ENCODE measurements around the gene HOXA2. TPM values are rescaled to one million over a fixed set of nuclear protein-coding genes. Genes with fewer than 3 reads are reported as not detected.
A peak's percentile ranks its signal among the peaks of the same experiment; 100 is the strongest.

The HOXA2 gene
- polyA plus RNA-seq, 6 donors from 2014 or later: not detected

- no peaks in the 10 kb centered on the region for H3K4me1 Mint-ChIP-seq
- DNase-seq: no peak
- peaks cover 9 to 17% (median 15%) of the 10 kb centered on the region in 3 donors for H3K27me3 Mint-ChIP-seq
- no peak for ATAC-seq (ENCODE audit: low read depth in 2 of 2)
- H3K9me3 Mint-ChIP-seq: no peaks in the 10 kb centered on the region
- no peak overlapping the region for H3K27ac Mint-ChIP-seq
- H3K4me3 Mint-ChIP-seq: no peak overlapping the region
- H3K36me3 Mint-ChIP-seq: no peaks in the 10 kb centered on the region
Observed at GRCh38 chr7:27066148-27066547, 36.3 kb downstream of the HOXA2 start.

GRCh38 chr7:27065709-27066108 lies 36.8 kb downstream of the HOXA2 start:
- Mint-ChIP-seq H3K4me1 (no peaks in the 10 kb centered on the region), H3K36me3 (no peaks in the 10 kb centered on the region), H3K4me3 (no peak overlapping the region), H3K27ac (no peak overlapping the region), H3K27me3 (peaks cover 9 to 18% (median 15%) of the 10 kb centered on the region in 3 donors), H3K9me3 (no peaks in the 10 kb centered on the region)
- ATAC-seq (ENCODE audit: low read depth in 2 of 2): no peak
- no peak for DNase-seq

- Mint-ChIP-seq H3K4me1 (no peaks in the 10 kb centered on the region), H3K36me3 (no peaks in the 10 kb centered on the region), H3K9me3 (no peaks in the 10 kb centered on the region), H3K27me3 (peaks cover 9 to 28% (median 24%) of the 10 kb centered on the region in 3 donors), H3K4me3 (no peak overlapping the region), H3K27ac (no peak overlapping the region)
- no peak for DNase-seq
- ATAC-seq (ENCODE audit: low read depth in 2 of 2): no peak
Observed at GRCh38 chr7:27064661-27065060, 37.8 kb downstream of the HOXA2 start.

GRCh38 chr7:27064159-27064558 lies 38.3 kb downstream of the HOXA2 start:
- H3K27me3 Mint-ChIP-seq: peaks cover 9 to 33% (median 29%) of the 10 kb centered on the region in 3 donors
- no peak for DNase-seq

GRCh38 chr7:27062946-27063345 lies 39.5 kb downstream of the HOXA2 start:
- H3K27me3 Mint-ChIP-seq: peaks cover 3 to 24% (median 22%) of the 10 kb centered on the region in 3 donors
- no peaks in the 10 kb centered on the region for H3K36me3 Mint-ChIP-seq
- H3K27ac Mint-ChIP-seq: no peak overlapping the region
- H3K4me3 Mint-ChIP-seq: no peak overlapping the region
- ATAC-seq (ENCODE audit: low read depth in 2 of 2) (no peak), DNase-seq (no peak)
- no peaks in the 10 kb centered on the region for H3K4me1 Mint-ChIP-seq
- no peaks in the 10 kb centered on the region for H3K9me3 Mint-ChIP-seq

More at GRCh38 chr7:27064159-27064558, 38.3 kb downstream of the HOXA2 start:
- H3K9me3 Mint-ChIP-seq: no peaks in the 10 kb centered on the region
- no peak for ATAC-seq (ENCODE audit: low read depth in 2 of 2)
- H3K4me3 Mint-ChIP-seq: no peak overlapping the region
- no peaks in the 10 kb centered on the region for H3K4me1 Mint-ChIP-seq
- H3K36me3 Mint-ChIP-seq: no peaks in the 10 kb centered on the region
- no peak overlapping the region for H3K27ac Mint-ChIP-seq

- H3K4me1 Mint-ChIP-seq: no peaks in the 10 kb centered on the region
- peak overlapping the region in 1 of 8 donors; percentile 35 for H3K4me3 Mint-ChIP-seq
- H3K9me3 Mint-ChIP-seq: no peaks in the 10 kb centered on the region
- no peaks in the 10 kb centered on the region for H3K27me3 Mint-ChIP-seq
- no peaks in the 10 kb centered on the region for H3K36me3 Mint-ChIP-seq
- ATAC-seq (ENCODE audit: low read depth in 2 of 2) (no peak), DNase-seq (no peak)
- H3K27ac Mint-ChIP-seq: peak overlapping the region in 1 of 6 donors; percentile 18
Observed at GRCh38 chr7:27053153-27053552, 49.3 kb downstream of the HOXA2 start.

GRCh38 chr7:27051451-27051850 lies 51.0 kb downstream of the HOXA2 start:
- ATAC-seq (ENCODE audit: low read depth in 2 of 2) (no peak), DNase-seq (no peak)
- Mint-ChIP-seq H3K4me3 (no peak overlapping the region), H3K27me3 (no peaks in the 10 kb centered on the region), H3K36me3 (no peaks in the 10 kb centered on the region), H3K9me3 (no peaks in the 10 kb centered on the region), H3K4me1 (no peaks in the 10 kb centered on the region), H3K27ac (no peak overlapping the region)

Other genes with a start within 250 kb of the HOXA2 start
- gene SKAP2, start 238.1 kb downstream of the HOXA2 start, polyA plus RNA-seq (ENCODE audit: low read depth in 6 of 6): 100 to 1,000 TPM; 122 to 192 (median 157) TPM
- gene HOXA1, start 6.7 kb downstream of the HOXA2 start, polyA plus RNA-seq (ENCODE audit: low read depth in 6 of 6): under 1 TPM in 1 of 6 donors, not detected in 5; 0.22 TPM
- not detected for gene HOXA4, start 28.1 kb upstream of the HOXA2 start, polyA plus RNA-seq (ENCODE audit: low read depth in 6 of 6)
- not detected for gene HOXA5, start 41.0 kb upstream of the HOXA2 start, polyA plus RNA-seq (ENCODE audit: low read depth in 6 of 6)
- not detected for gene HOXA6, start 45.1 kb upstream of the HOXA2 start, polyA plus RNA-seq (ENCODE audit: low read depth in 6 of 6)
- gene HOXA3, start 49.9 kb upstream of the HOXA2 start, polyA plus RNA-seq (ENCODE audit: low read depth in 6 of 6): not detected
- gene HOXA7, start 54.0 kb upstream of the HOXA2 start, polyA plus RNA-seq (ENCODE audit: low read depth in 6 of 6): not detected
- gene HOXA9, start 62.9 kb upstream of the HOXA2 start, polyA plus RNA-seq (ENCODE audit: low read depth in 6 of 6): not detected
- not detected for gene HOXA10, start 71.6 kb upstream of the HOXA2 start, polyA plus RNA-seq (ENCODE audit: low read depth in 6 of 6)
- gene HOXA11, start 82.5 kb upstream of the HOXA2 start, polyA plus RNA-seq (ENCODE audit: low read depth in 6 of 6): not detected
- not detected for gene HOXA13, start 97.4 kb upstream of the HOXA2 start, polyA plus RNA-seq (ENCODE audit: low read depth in 6 of 6)
- gene EVX1, start 140.1 kb upstream of the HOXA2 start, polyA plus RNA-seq (ENCODE audit: low read depth in 6 of 6): not detected

All from naive B cell (primary cell).